ENCODE results near the gene DAB1.

Gene DAB1

DNA sequence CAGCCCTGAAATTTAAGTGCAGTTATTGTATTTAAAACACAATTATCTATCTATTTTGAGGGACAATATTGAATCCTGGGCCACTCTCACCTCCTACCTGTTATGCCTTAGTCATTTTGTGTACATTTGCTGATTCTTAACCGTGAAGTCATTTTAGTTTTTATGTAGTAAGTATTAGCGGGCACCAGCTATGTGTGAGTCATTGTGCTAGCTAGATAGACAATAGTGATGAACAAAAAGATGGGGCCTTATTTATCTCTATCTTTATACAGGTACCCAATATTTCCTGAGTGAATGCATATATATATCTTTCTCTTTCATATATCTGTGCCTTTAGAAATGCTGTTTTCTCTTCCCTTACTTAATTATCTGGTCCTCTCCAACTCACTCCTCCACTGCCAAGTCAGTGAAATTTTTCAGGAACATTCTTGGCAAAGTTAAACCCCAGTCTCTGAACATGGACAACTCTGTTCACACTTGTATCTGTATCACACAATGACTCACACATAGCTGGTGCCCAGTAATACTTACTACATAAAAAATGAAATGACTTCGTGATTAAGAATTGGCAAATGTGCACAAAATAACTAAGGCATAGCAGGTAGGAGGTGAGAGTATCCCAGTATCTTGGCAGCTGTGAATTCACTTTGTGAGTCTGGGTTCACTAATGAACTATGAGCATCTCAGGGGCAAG, 292.0 kb downstream of the DAB1 start:
- H3K4me3 ChIP-seq (replicated peaks; ENCODE audit: insufficient read depth, low read length): no peak overlapping the region
- TF ChIP-seq, protein P1, sequence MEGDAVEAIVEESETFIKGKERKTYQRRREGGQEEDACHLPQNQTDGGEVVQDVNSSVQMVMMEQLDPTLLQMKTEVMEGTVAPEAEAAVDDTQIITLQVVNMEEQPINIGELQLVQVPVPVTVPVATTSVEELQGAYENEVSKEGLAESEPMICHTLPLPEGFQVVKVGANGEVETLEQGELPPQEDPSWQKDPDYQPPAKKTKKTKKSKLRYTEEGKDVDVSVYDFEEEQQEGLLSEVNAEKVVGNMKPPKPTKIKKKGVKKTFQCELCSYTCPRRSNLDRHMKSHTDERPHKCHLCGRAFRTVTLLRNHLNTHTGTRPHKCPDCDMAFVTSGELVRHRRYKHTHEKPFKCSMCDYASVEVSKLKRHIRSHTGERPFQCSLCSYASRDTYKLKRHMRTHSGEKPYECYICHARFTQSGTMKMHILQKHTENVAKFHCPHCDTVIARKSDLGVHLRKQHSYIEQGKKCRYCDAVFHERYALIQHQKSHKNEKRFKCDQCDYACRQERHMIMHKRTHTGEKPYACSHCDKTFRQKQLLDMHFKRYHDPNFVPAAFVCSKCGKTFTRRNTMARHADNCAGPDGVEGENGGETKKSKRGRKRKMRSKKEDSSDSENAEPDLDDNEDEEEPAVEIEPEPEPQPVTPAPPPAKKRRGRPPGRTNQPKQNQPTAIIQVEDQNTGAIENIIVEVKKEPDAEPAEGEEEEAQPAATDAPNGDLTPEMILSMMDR (IDR thresholded peaks at IDR 0.05; ENCODE audit: insufficient read depth, low read length): no peak
- TF ChIP-seq SPI1 (IDR thresholded peaks at IDR 0.05; ENCODE audit: borderline replicate concordance, low read depth) (no peak), GABPA (IDR thresholded peaks at IDR 0.05; ENCODE audit: low read depth) (no peak), POLR2AphosphoS5 (IDR thresholded peaks at IDR 0.05; ENCODE audit: low read depth) (no peak)
- TF ChIP-seq, protein P2, sequence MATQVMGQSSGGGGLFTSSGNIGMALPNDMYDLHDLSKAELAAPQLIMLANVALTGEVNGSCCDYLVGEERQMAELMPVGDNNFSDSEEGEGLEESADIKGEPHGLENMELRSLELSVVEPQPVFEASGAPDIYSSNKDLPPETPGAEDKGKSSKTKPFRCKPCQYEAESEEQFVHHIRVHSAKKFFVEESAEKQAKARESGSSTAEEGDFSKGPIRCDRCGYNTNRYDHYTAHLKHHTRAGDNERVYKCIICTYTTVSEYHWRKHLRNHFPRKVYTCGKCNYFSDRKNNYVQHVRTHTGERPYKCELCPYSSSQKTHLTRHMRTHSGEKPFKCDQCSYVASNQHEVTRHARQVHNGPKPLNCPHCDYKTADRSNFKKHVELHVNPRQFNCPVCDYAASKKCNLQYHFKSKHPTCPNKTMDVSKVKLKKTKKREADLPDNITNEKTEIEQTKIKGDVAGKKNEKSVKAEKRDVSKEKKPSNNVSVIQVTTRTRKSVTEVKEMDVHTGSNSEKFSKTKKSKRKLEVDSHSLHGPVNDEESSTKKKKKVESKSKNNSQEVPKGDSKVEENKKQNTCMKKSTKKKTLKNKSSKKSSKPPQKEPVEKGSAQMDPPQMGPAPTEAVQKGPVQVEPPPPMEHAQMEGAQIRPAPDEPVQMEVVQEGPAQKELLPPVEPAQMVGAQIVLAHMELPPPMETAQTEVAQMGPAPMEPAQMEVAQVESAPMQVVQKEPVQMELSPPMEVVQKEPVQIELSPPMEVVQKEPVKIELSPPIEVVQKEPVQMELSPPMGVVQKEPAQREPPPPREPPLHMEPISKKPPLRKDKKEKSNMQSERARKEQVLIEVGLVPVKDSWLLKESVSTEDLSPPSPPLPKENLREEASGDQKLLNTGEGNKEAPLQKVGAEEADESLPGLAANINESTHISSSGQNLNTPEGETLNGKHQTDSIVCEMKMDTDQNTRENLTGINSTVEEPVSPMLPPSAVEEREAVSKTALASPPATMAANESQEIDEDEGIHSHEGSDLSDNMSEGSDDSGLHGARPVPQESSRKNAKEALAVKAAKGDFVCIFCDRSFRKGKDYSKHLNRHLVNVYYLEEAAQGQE (IDR thresholded peaks at IDR 0.05; ENCODE audit: insufficient replicate concordance, low read depth): no peak
- H3K27ac ChIP-seq (replicated peaks): no peak overlapping the region
- no peak for DNase-seq (ENCODE audit: low read depth in 1 of 2, low spot score in 1 of 2)
- no peaks in the 10 kb centered on the region for H3K27me3 ChIP-seq (ENCODE audit: insufficient read depth, poor library complexity, severe bottlenecking)

DNA sequence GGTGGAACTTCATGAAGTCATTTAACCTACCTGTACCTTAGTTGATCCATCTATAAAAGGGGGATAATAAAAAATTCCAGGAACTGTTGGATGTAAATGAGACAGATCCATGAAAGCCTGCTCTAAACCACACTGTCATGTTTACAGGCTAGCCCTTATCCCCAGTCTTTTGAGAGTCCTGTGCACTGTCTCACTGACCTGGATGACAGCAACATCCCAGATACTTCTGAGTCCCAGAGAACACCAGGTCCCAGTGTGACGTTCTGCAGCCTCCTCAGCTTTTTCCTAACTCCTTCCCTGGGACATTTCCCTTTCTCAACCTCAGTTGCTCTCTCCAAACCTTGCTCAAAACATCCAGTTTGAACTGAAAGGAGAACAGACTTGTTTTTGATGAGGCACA, 292.6 kb downstream of the DAB1 start:
- TF ChIP-seq GABPA (IDR thresholded peaks at IDR 0.05; ENCODE audit: low read depth) (no peak), POLR2AphosphoS5 (IDR thresholded peaks at IDR 0.05; ENCODE audit: low read depth) (no peak), SPI1 (IDR thresholded peaks at IDR 0.05; ENCODE audit: borderline replicate concordance, low read depth) (no peak)
- TF ChIP-seq, protein P2 (IDR thresholded peaks at IDR 0.05; ENCODE audit: insufficient replicate concordance, low read depth): no peak
- TF ChIP-seq, protein P1 (IDR thresholded peaks at IDR 0.05; ENCODE audit: insufficient read depth, low read length): no peak
- Histone ChIP-seq H3K27ac (replicated peaks) (no peak overlapping the region), H3K27me3 (ENCODE audit: insufficient read depth, poor library complexity, severe bottlenecking) (no peaks in the 10 kb centered on the region), H3K4me3 (replicated peaks; ENCODE audit: insufficient read depth, low read length) (no peak overlapping the region)
- no peak for DNase-seq (ENCODE audit: low read depth in 1 of 2, low spot score in 1 of 2)

DNA sequence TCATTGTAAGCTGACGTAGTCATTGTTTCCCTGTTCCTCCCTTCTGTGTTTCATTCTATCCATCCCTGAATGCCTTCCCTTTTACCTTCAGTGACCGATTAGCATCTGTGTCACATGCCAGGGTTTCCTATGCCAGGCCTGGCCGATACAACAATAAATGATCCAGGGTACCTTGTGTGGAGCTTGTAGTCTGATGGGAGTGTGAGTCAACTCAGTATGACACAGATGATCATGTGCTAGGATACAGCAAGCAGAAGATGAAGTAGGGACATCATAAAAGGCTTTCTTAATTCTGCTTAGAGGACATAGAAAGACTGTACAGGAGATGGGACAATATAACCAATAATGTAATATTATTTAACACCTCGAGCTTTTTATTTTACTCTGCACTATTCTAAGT, 294.0 kb downstream of the DAB1 start:
- H3K27ac ChIP-seq (replicated peaks): no peak overlapping the region
- H3K4me3 ChIP-seq (replicated peaks; ENCODE audit: insufficient read depth, low read length): no peak overlapping the region
- TF ChIP-seq SPI1 (IDR thresholded peaks at IDR 0.05; ENCODE audit: borderline replicate concordance, low read depth) (no peak), GABPA (IDR thresholded peaks at IDR 0.05; ENCODE audit: low read depth) (no peak), POLR2AphosphoS5 (IDR thresholded peaks at IDR 0.05; ENCODE audit: low read depth) (no peak)
- TF ChIP-seq, protein P2 (IDR thresholded peaks at IDR 0.05; ENCODE audit: insufficient replicate concordance, low read depth): no peak
- TF ChIP-seq, protein P1 (IDR thresholded peaks at IDR 0.05; ENCODE audit: insufficient read depth, low read length): no peak
- DNase-seq (ENCODE audit: low read depth in 1 of 2, low spot score in 1 of 2): no peak
- no peaks in the 10 kb centered on the region for H3K27me3 ChIP-seq (ENCODE audit: insufficient read depth, poor library complexity, severe bottlenecking)

Data from HL-60 (cell line).